SK-N-SH (cell line): ENCODE measurements around the gene PCSK2. TPM values are rescaled to one million over a fixed set of nuclear protein-coding genes. Genes with fewer than 3 reads are reported as not detected.

Experiments used
- CTCF ChIA-PET: fragments of 300-600, 350-600 bp; formaldehyde crosslinking; extraction: SDS; loops from one replicate; lab custom pipeline; 2021; lab: Yijun Ruan, JAX
- POLR2A ChIA-PET: fragments of 350-600 bp; sonication (Branson Sonifier 250); formaldehyde crosslinking; extraction: SDS; loops from one replicate; lab custom pipeline; 2020; ENCODE audit warnings: antibody characterized with exemption, inconsistent platforms; lab: Yijun Ruan, JAX
- DNase-seq: peaks from one replicate; pipeline ENCODE4 v3.0.0; 2012
- H2AFZ ChIP-seq: fragments of 200-600 bp; sonication (generic); 2 replicates; pipeline ENCODE4 v1.8.1; 2016; ENCODE audit warnings: antibody characterized with exemption, mild to moderate bottlenecking, low read depth
- H3F3A ChIP-seq: fragments of 200-600 bp; sonication (generic); replicated peaks from 2 replicates; pipeline ENCODE3; 2016; ENCODE audit warnings: antibody characterized with exemption, mild to moderate bottlenecking; ENCODE audit not compliant: insufficient read depth
- H3K27ac ChIP-seq, 2 experiments: fragments of 200-500 bp in 1 of 2; fragments of 200-600 bp in 1 of 2; sonication (Bioruptor generic) in 1 of 2; sonication (generic), shearing (Covaris generic) in 1 of 2; 2 replicates each; pipeline versions ENCODE4 v1.5.1 to v1.6.1; 2014 to 2016; ENCODE audit warnings: low read depth in 2 of 2, inconsistent platforms in 1 of 2, low read length in 1 of 2, mild to moderate bottlenecking in 1 of 2, mixed read lengths in 1 of 2
- H3K27me3 ChIP-seq: fragments of 200-600 bp; sonication (generic), shearing (Covaris generic); 2 replicates; pipeline ENCODE4 v1.6.1; 2016; ENCODE audit warnings: mixed run types; ENCODE audit not compliant: insufficient read depth
- H3K36me3 ChIP-seq, 2 experiments: fragments of 200-500 bp in 1 of 2; fragments of 200-600 bp in 1 of 2; sonication (Bioruptor generic) in 1 of 2; sonication (generic) in 1 of 2; replicated peaks in 1 of 2; 2 replicates each; pipeline versions ENCODE3 to v1.5.1; 2014 to 2016; ENCODE audit warnings: low read length in 1 of 2, mild to moderate bottlenecking in 1 of 2; ENCODE audit not compliant: insufficient read depth in 2 of 2, control insufficient read depth in 1 of 2
- H3K4me1 ChIP-seq, 2 experiments: fragments of 200-500 bp in 1 of 2; fragments of 200-600 bp in 1 of 2; sonication (Bioruptor generic) in 1 of 2; sonication (generic), shearing (Covaris generic) in 1 of 2; 2 replicates each; pipeline versions ENCODE4 v1.5.1 to v1.6.1; 2014 to 2016; ENCODE audit warnings: low read depth in 1 of 2, low read length in 1 of 2, mixed run types in 1 of 2; ENCODE audit not compliant: insufficient read depth in 2 of 2, control insufficient read depth in 1 of 2
- H3K4me2 ChIP-seq: fragments of 200-600 bp; sonication (generic), shearing (Covaris generic); 2 replicates; pipeline ENCODE4 v1.6.1; 2017; ENCODE audit warnings: mixed run types
- H3K4me3 ChIP-seq, 2 experiments: fragments of 200-500 bp in 1 of 2; fragments of 200-600 bp in 1 of 2; sonication (Bioruptor generic) in 1 of 2; sonication (generic), shearing (Covaris generic) in 1 of 2; 2 replicates each; pipeline versions ENCODE4 v1.5.1 to v1.8.1; 2014 to 2016; ENCODE audit warnings: low read depth in 2 of 2, inconsistent platforms in 1 of 2, low read length in 1 of 2, mild to moderate bottlenecking in 1 of 2, mixed read lengths in 1 of 2, moderate library complexity in 1 of 2
- H3K79me2 ChIP-seq: fragments of 200-600 bp; sonication (generic); 2 replicates; pipeline ENCODE4 v1.8.1; 2017; ENCODE audit warnings: mild to moderate bottlenecking; ENCODE audit not compliant: insufficient read depth
- H3K9ac ChIP-seq: fragments of 200-600 bp; sonication (generic); 2 replicates; pipeline ENCODE4 v1.6.1; 2017; ENCODE audit warnings: mixed run types
- H3K9me2 ChIP-seq: fragments of 200-600 bp; sonication (generic); 2 replicates; pipeline ENCODE4 v1.6.1; 2017; ENCODE audit warnings: mixed run types
- H3K9me3 ChIP-seq: fragments of 200-600 bp; sonication (generic); 2 replicates; pipeline ENCODE4 v1.6.1; 2017; ENCODE audit warnings: mixed run types, mild to moderate bottlenecking, moderate library complexity
- H4K20me1 ChIP-seq: fragments of 200-600 bp; sonication (generic); 2 replicates; pipeline ENCODE4 v1.6.1; 2017; ENCODE audit warnings: mild to moderate bottlenecking, mixed run types; ENCODE audit not compliant: insufficient read depth
- CHD2 ChIP-seq: fragments of 150-350 bp; IDR thresholded peaks from 2 replicates; pipeline ENCODE4 v1.6.1; 2018; ENCODE audit warnings: low read length; ENCODE audit not compliant: partially characterized antibody
- CTCF ChIP-seq: fragments of 200-600 bp; sonication (generic); IDR thresholded peaks from 2 replicates; pipeline ENCODE4 v1.6.1; 2017; ENCODE audit warnings: antibody characterized with exemption, mild to moderate bottlenecking, moderate library complexity
- ELF1 ChIP-seq: IDR thresholded peaks from 2 replicates; pipeline ENCODE4 v1.4.0; 2012
- GATA2 ChIP-seq: sonication (generic); formaldehyde crosslinking; IDR thresholded peaks from 2 replicates; pipeline ENCODE4 v1.5.0; 2020; ENCODE audit warnings: mild to moderate bottlenecking, missing genetic modification reagents
- JUND ChIP-seq: IDR thresholded peaks from 2 replicates; pipeline ENCODE4 v1.4.0; 2012
- MAX ChIP-seq: IDR thresholded peaks from 2 replicates; pipeline ENCODE4 v1.4.0; 2012; ENCODE audit warnings: low read depth
- MXI1 ChIP-seq: IDR thresholded peaks from 2 replicates; pipeline ENCODE4 v1.6.1; 2012; ENCODE audit warnings: mild to moderate bottlenecking, low read depth, low read length, improper control_type of control experiment
- NRF1 ChIP-seq: IDR thresholded peaks from 2 replicates; pipeline ENCODE4 v1.6.1; 2012; ENCODE audit warnings: low read depth, mild to moderate bottlenecking, low read length
- RAD21 ChIP-seq: IDR thresholded peaks from 2 replicates; pipeline ENCODE4 v1.6.1; 2012; ENCODE audit warnings: mild to moderate bottlenecking, low read length
- RCOR1 ChIP-seq: fragments of 150-350 bp; IDR thresholded peaks from 2 replicates; pipeline ENCODE4 v1.6.1; 2017; ENCODE audit warnings: antibody characterized with exemption, low read length
- REST ChIP-seq: IDR thresholded peaks from 2 replicates; pipeline ENCODE4 v1.6.1; 2012; ENCODE audit warnings: mild to moderate bottlenecking, low read depth, low read length, moderate library complexity
- SMC3 ChIP-seq: IDR thresholded peaks from 2 replicates; pipeline ENCODE4 v1.6.1; 2012; ENCODE audit warnings: low read depth, low read length, improper control_type of control experiment
- TAF1 ChIP-seq: IDR thresholded peaks from 2 replicates; pipeline ENCODE4 v1.6.1; 2012; ENCODE audit warnings: low read depth, mild to moderate bottlenecking, low read length, moderate library complexity, borderline replicate concordance
- TEAD4 ChIP-seq: IDR thresholded peaks from 2 replicates; pipeline ENCODE4 v1.4.0; 2012; ENCODE audit warnings: mild to moderate bottlenecking, borderline replicate concordance; ENCODE audit not compliant: insufficient read depth
- YY1 ChIP-seq: IDR thresholded peaks from 2 replicates; pipeline ENCODE4 v1.4.0; 2012; ENCODE audit warnings: low read depth, mild to moderate bottlenecking
- polyA plus RNA-seq, 3 experiments: library from polyadenylated mRNA; depleted of rRNA; stranded (reverse); fragments of >200 nt; gene quantifications; 2 replicates each; pipeline ENCODE4 v1.2.3, GENCODE V29; 2012

Gene PCSK2
- polyA plus RNA-seq, 1 of the 3 experiments (the other 2 are of a cell fraction): not detected

GRCh38 chr20:17423782-17424181 is 196.9 kb downstream of the PCSK2 start:
- no peak overlapping the region for H3K4me3 ChIP-seq
- H3K9me2 ChIP-seq: no peaks in the 10 kb centered on the region
- no peaks in the 10 kb centered on the region for H3K9me3 ChIP-seq
- H3K36me3 ChIP-seq: no peaks in the 10 kb centered on the region
- no peak overlapping the region for H3K27ac ChIP-seq
- H3K27me3 ChIP-seq: no peaks in the 10 kb centered on the region
- TF ChIP-seq SMC3: no peak
- no peak for TF ChIP-seq REST
- no peak for TF ChIP-seq JUND
- no peak for TF ChIP-seq MAX
- no peak for TF ChIP-seq CHD2
- no peak for TF ChIP-seq YY1
- TF ChIP-seq GATA2 (CRISPR knock-in tag): no peak
- no peak for TF ChIP-seq RCOR1
- TF ChIP-seq NRF1: no peak
- TF ChIP-seq TAF1: no peak
- TF ChIP-seq MXI1: no peak
- TF ChIP-seq CTCF: no peak
- TF ChIP-seq TEAD4: no peak
- TF ChIP-seq RAD21: no peak
- TF ChIP-seq ELF1: no peak
- H3K4me2 ChIP-seq: no peak overlapping the region
- no peak for DNase-seq
- ChIA-PET POLR2A (no interaction called here), CTCF (interaction anchor here (6.0 kb wide), 1 partner anchor 621 kb away, joined by 33 read pairs; no protein-coding TSS in a partner anchor)
- H2AFZ ChIP-seq: no peak overlapping the region
- H3K9ac ChIP-seq: no peak overlapping the region
- H3F3A ChIP-seq: no peaks in the 10 kb centered on the region
- no peaks in the 10 kb centered on the region for H3K4me1 ChIP-seq
- H4K20me1 ChIP-seq: no peaks in the 10 kb centered on the region
- no peaks in the 10 kb centered on the region for H3K79me2 ChIP-seq
